Ovary (tissue), 9 donors: ENCODE data around the gene GCSH. TPM values are rescaled to one million over a fixed set of nuclear protein-coding genes. Genes with fewer than 3 reads are reported as not detected.

Experiments used
- DNase-seq, 5 donors: peaks; one replicate each; pipeline ENCODE4 v3.0.0-alpha.2; 2019 to 2020
- H3K27ac ChIP-seq, 2 donors: fragments of 200-600 bp; one replicate each; pipeline versions ENCODE4 v1.5.1 to v1.8.0; 2019 to 2022
- H3K27me3 ChIP-seq: fragments of 200-600 bp; one replicate; pipeline ENCODE4 v1.8.0; 2022
- H3K36me3 ChIP-seq: fragments of 200-600 bp; sonication (generic); one replicate; pipeline ENCODE4 v1.5.1; 2019
- H3K4me1 ChIP-seq: one replicate; pipeline ENCODE4 v1.8.1; 2013; ENCODE audit warnings: mild to moderate bottlenecking, moderate library complexity; ENCODE audit not compliant: insufficient read depth
- H3K4me3 ChIP-seq: fragments of 200-600 bp; sonication (generic); one replicate; pipeline ENCODE4 v1.5.1; 2017
- H3K9me3 ChIP-seq, 2 donors: fragments of 200-600 bp in 1 of 2; sonication (generic) in 1 of 2; one replicate each; pipeline versions ENCODE4 v1.5.1 to v1.8.1; 2013 to 2019; ENCODE audit warnings: mild to moderate bottlenecking in 1 of 2, moderate library complexity in 1 of 2
- CTCF ChIP-seq, 3 donors: fragments of 450-650 bp in 2 of 3; fragments of 200-600 bp in 1 of 3; IDR thresholded peaks; one replicate each; pipeline versions ENCODE4 v1.5.1 to v1.8.0; 2016 to 2022; ENCODE audit warnings: antibody characterized with exemption in 3 of 3, mild to moderate bottlenecking in 1 of 3
- EP300 ChIP-seq: sonication (generic); formaldehyde crosslinking; IDR thresholded peaks from one replicate; pipeline ENCODE4 v1.6.1; 2017; ENCODE audit warnings: antibody characterized with exemption
- POLR2A ChIP-seq: fragments of 450-650 bp; IDR thresholded peaks from one replicate; pipeline ENCODE4 v1.6.1; 2017; ENCODE audit warnings: antibody characterized with exemption, mild to moderate bottlenecking, moderate library complexity
- WGBS, 3 donors: extraction: QIAGEN DNeasy Blood & Tissue Kit in 1 of 3; methylation state at CpG; one replicate each; pipeline versions ENCODE4 v1.1.5 to v1.1.7; 2013 to 2017; 5-methylcytosine and 5-hydroxymethylcytosine counted together
- intact Hi-C, 4 donors: fragments of 100-400 bp; cut with DNase I; formaldehyde crosslinking; loops; one replicate each; pipeline versions ENCODE4 v1.11.0 to v1.15.1; 2022 to 2023
- polyA plus RNA-seq, 2 donors: library from polyadenylated mRNA; stranded (reverse); fragments of 200-250 nt in 1 of 2; fragments of 350-450 nt in 1 of 2; fragmentation: Illumina TruSeq in 1 of 2; extraction: RNeasy Lipid Tissue Mini Kit (QIAGEN cat#74804) in 1 of 2; gene quantifications; one replicate each; pipeline ENCODE4 v1.2.3, GENCODE V29; 2013 to 2014
- total RNA-seq, 7 donors: library from RNA; depleted of rRNA in 2 of 7; stranded (reverse); fragments of >200 nt in 2 of 7; fragmentation: NEBNext Ultra II Directional in 3 of 7; extraction: Animal tissue kit (Norgen Biotek cat#: 25700) in 3 of 7; gene quantifications; one replicate each; pipeline versions ENCODE4 v1.1.0 to v1.2.4, GENCODE V29; 2016 to 2023
- donor health status: DM: no; HTN: no; CAD: no; lungs with moderate emphysema.
- donor health status: DM: no; HTN: no; CAD: no.
- donor health status: Bipolar disorder and iron deficiency.
- donor health status: DM: yes; HTN: yes; CAD: no.
- donor health status: DM: no; HTN: no; CAD: no.
- donor health status: DM: yes; HTN: yes; CAD: no.

GCSH gene
- total and polyA plus RNA-seq, 9 donors = 13.7 to 45.0 (median 26.2) TPM

GRCh38 chr16:81042821-81043220 is 53.4 kb downstream of the GCSH start:
- no peak for DNase-seq
- Histone ChIP-seq H3K27ac (no peak overlapping the region), H3K36me3 (no peaks in the 10 kb centered on the region), H3K9me3 (no peaks in the 10 kb centered on the region), H3K27me3 (no peaks in the 10 kb centered on the region), H3K4me3 (no peak overlapping the region), H3K4me1 (peaks cover 1% of the 10 kb centered on the region)
- 95 to 98% (median 97%) methylated on average over 2 of the region's 2 CpGs for WGBS, 3 donors
- intact Hi-C loops = no loop called here
- TF ChIP-seq POLR2A (no peak), CTCF (IDR thresholded peaks at IDR 0.05) (no peak), EP300 (no peak)

- no peaks in the 10 kb centered on the region for H3K36me3 ChIP-seq
Observed at GRCh38 chr16:81041696-81042095, 54.5 kb downstream of the GCSH start.

DNA sequence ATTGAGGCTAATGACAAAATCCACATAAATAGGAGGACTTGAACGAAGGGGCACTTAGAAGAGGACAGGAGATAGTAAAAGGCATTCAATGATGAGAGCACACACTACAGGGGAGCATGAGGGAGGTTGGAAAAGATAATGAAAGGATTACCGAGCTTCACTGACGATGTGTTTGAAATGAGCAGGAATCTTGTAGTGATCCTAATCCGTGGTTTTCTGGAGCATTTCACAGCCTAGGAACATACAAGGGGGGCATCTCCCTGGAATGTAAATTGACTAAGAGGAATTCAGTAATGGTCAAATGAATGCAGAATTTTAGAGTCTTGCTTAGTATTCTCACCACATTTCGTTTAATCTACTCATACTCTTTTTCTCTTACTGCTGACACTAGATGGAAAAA is 55.4 kb downstream of the GCSH start:
- intact Hi-C loops = no loop called here
- H3K36me3 ChIP-seq = no peaks in the 10 kb centered on the region
- no peak for TF ChIP-seq POLR2A
- no peak for TF ChIP-seq CTCF (IDR thresholded peaks at IDR 0.05)
- no peak for TF ChIP-seq EP300
- 69 to 72% (median 71%) methylated on average over 5 of the region's 5 CpGs for WGBS, 3 donors
- H3K4me1 ChIP-seq = peaks cover 4% of the 10 kb centered on the region
- no peaks in the 10 kb centered on the region for H3K9me3 ChIP-seq
- no peak for DNase-seq
- H3K4me3 ChIP-seq = no peak overlapping the region
- H3K27ac ChIP-seq = no peak overlapping the region
- H3K27me3 ChIP-seq = no peaks in the 10 kb centered on the region

More at GRCh38 chr16:81041696-81042095, 54.5 kb downstream of the GCSH start:
- H3K9me3 ChIP-seq = no peaks in the 10 kb centered on the region
- TF ChIP-seq POLR2A (no peak), CTCF (IDR thresholded peaks at IDR 0.05) (no peak), EP300 (no peak)
- intact Hi-C loops = no loop called here
- no peak overlapping the region for H3K4me3 ChIP-seq
- H3K27ac ChIP-seq = no peak overlapping the region
- DNase-seq = no peak
- H3K27me3 ChIP-seq = no peaks in the 10 kb centered on the region
- WGBS, 3 donors = 92 to 93% (median 93%) methylated on average over 4 of the region's 4 CpGs
- peaks cover 4% of the 10 kb centered on the region for H3K4me1 ChIP-seq

- Histone ChIP-seq H3K27me3 (no peaks in the 10 kb centered on the region), H3K4me3 (no peak overlapping the region), H3K9me3 (no peaks in the 10 kb centered on the region), H3K36me3 (no peaks in the 10 kb centered on the region), H3K27ac (no peak overlapping the region), H3K4me1 (peaks cover 7% of the 10 kb centered on the region)
- intact Hi-C loops = no loop called here
- WGBS, 3 donors = 94 to 96% (median 95%) methylated on average over 2 of the region's 2 CpGs
- no peak for DNase-seq
- TF ChIP-seq EP300 = no peak
- no peak for TF ChIP-seq POLR2A
- no peak for TF ChIP-seq CTCF (IDR thresholded peaks at IDR 0.05)
Observed at GRCh38 chr16:81040131-81040530, 56.1 kb downstream of the GCSH start.
